Chondrocyte (in vitro differentiated cells): Measurements from ENCODE around the gene LTB4R. TPM values are rescaled to one million over a fixed set of nuclear protein-coding genes. Genes with fewer than 3 reads are reported as not detected.
A peak's percentile ranks its signal among the peaks of the same experiment; 100 is the strongest.

Source experiments
- DNase-seq: peaks from one replicate; pipeline ENCODE4 v3.0.0; 2021; ENCODE audit warnings: mixed read lengths, low spot score
- H3K27ac Mint-ChIP-seq: one replicate; pipeline ENCODE4 v1.8.0; 2021; ENCODE audit warnings: mild to moderate bottlenecking, moderate library complexity, mixed read lengths; ENCODE audit not compliant: unreplicated experiment
- H3K27me3 Mint-ChIP-seq: 2 replicates; pipeline ENCODE4 v1.8.0; 2021; ENCODE audit warnings: low read depth, mixed read lengths
- H3K36me3 Mint-ChIP-seq: 2 replicates; pipeline ENCODE4 v1.8.0; 2021; ENCODE audit warnings: low read depth, mixed read lengths
- H3K4me1 Mint-ChIP-seq: 2 replicates; pipeline ENCODE4 v1.8.0; 2021; ENCODE audit warnings: low read depth, mild to moderate bottlenecking, mixed read lengths
- H3K4me3 Mint-ChIP-seq: one replicate; pipeline ENCODE4 v1.8.0; 2021; ENCODE audit warnings: mild to moderate bottlenecking, moderate library complexity, mixed read lengths; ENCODE audit not compliant: unreplicated experiment
- H3K9me3 Mint-ChIP-seq: 2 replicates; pipeline ENCODE4 v1.8.0; 2021; ENCODE audit warnings: low read depth, mixed read lengths
- total RNA-seq: library from RNA; stranded (reverse); gene quantifications from 3 replicates; pipeline ENCODE4 v1.2.1, GENCODE V29; 2021
- TF ChIP-seq, protein P1 (sequence below): fragments of 200-600 bp; sonication (generic); IDR thresholded peaks from 2 replicates; pipeline ENCODE4 v1.5.0; 2021; ENCODE audit warnings: antibody characterized with exemption, mild to moderate bottlenecking, moderate library complexity

LTB4R gene
- total RNA-seq, 1 donor from 2014 or later: 7.3 TPM

DNA sequence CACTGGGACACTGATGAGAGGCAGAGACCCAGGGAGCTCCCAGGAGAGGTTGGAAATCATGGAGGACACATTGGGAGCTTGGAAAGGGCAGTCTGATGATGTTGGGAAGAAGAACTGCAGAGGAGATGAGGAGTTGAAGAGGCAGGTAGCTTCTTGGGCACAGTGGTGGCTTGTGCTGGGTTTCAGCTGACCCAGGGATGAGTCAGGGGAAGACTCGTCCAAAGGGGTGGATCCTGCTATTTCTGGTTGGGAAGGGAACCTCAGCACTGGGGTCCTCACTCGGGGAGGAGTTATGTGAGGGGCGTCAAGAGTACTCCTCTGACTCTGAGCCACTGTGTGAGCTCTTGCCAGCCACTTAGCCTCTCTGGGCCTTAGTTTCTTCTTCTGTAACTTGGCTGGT lies 12.0 kb downstream of the LTB4R start:
- Mint-ChIP-seq H3K27ac (peak overlapping the region; percentile 45), H3K9me3 (no peaks in the 10 kb centered on the region), H3K4me3 (no peak overlapping the region), H3K4me1 (peaks cover 10% of the 10 kb centered on the region), H3K36me3 (no peaks in the 10 kb centered on the region), H3K27me3 (peaks cover 7% of the 10 kb centered on the region)
- TF ChIP-seq, protein P1, sequence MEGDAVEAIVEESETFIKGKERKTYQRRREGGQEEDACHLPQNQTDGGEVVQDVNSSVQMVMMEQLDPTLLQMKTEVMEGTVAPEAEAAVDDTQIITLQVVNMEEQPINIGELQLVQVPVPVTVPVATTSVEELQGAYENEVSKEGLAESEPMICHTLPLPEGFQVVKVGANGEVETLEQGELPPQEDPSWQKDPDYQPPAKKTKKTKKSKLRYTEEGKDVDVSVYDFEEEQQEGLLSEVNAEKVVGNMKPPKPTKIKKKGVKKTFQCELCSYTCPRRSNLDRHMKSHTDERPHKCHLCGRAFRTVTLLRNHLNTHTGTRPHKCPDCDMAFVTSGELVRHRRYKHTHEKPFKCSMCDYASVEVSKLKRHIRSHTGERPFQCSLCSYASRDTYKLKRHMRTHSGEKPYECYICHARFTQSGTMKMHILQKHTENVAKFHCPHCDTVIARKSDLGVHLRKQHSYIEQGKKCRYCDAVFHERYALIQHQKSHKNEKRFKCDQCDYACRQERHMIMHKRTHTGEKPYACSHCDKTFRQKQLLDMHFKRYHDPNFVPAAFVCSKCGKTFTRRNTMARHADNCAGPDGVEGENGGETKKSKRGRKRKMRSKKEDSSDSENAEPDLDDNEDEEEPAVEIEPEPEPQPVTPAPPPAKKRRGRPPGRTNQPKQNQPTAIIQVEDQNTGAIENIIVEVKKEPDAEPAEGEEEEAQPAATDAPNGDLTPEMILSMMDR: no peak
- no peak for DNase-seq

DNA sequence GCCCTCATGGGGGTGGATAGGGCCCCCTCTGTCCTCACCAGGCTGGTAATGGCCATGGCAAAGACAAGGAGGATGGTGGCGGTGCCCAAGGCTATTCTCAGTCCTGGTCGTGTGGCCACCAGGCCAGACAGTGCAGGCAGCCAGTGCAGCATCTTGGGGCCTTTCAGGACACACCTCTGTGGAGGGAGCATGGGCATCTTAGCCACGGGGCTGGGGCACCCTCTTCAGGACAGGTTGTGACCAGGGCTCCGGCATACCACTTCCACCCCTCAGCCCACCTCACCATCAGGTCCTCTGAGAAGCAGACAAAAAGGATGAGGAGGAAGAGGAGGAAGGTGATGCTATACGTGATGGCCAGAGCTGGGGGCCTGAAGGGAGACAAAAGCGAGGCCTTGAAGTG lies 12.7 kb downstream of the LTB4R start:
- Mint-ChIP-seq H3K27me3 (peaks cover 6% of the 10 kb centered on the region), H3K4me3 (no peak overlapping the region), H3K4me1 (peaks cover 10% of the 10 kb centered on the region), H3K27ac (no peak overlapping the region), H3K9me3 (no peaks in the 10 kb centered on the region), H3K36me3 (no peaks in the 10 kb centered on the region)
- no peak for DNase-seq
- TF ChIP-seq, protein P1: no peak

DNA sequence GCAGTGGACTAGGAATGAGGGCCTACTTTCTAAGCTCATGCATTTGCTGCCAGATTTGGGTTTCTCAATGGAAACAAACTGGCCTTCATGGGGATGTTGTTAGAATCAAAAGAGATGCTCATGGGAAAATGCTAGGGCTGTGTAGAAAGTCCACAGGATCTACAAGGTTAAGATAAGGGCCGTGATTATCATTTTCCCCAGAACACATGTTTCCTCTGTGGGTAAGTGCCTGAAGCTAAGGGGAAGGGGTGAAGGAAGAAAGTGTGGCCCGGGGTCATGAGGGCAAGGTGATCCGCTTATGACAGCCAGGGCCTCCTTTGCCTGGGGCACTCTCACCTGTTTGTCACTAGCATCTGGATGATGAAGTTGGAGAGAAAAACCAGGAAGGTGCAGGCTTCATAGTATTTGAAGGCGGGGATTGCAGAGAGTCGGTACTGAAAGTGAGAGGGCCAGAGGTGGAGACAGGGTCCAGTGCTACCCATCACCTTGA lies 13.8 kb downstream of the LTB4R start:
- Mint-ChIP-seq H3K36me3 (no peaks in the 10 kb centered on the region), H3K27me3 (no peaks in the 10 kb centered on the region), H3K4me3 (no peak overlapping the region), H3K4me1 (peaks cover 10% of the 10 kb centered on the region), H3K9me3 (no peaks in the 10 kb centered on the region), H3K27ac (no peak overlapping the region)
- DNase-seq: no peak
- TF ChIP-seq, protein P1: no peak

DNA sequence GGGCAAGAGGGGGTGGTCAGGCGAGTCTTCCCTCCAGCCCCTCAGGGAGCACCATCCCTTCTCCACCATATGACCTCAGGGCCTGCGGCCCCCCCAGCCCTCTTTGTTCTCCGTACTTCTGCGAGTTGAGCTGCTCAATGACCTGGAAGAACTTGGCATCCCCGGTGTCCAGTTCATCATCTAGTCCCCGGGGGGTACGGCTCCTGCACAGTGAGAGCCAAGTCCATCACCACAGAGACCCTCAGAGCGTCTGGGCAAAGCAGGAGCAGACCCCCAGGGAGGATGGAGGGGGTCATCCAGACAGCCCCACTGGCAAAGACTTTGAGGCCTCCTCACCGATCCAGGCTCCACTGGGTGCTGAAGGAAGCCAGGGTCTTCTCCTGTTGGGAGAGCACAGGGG lies 14.7 kb downstream of the LTB4R start:
- H3K9me3 Mint-ChIP-seq: no peaks in the 10 kb centered on the region
- no peak overlapping the region for H3K4me3 Mint-ChIP-seq
- TF ChIP-seq, protein P1: no peak
- no peak overlapping the region for H3K27ac Mint-ChIP-seq
- H3K27me3 Mint-ChIP-seq: no peaks in the 10 kb centered on the region
- no peak for DNase-seq
- no peaks in the 10 kb centered on the region for H3K36me3 Mint-ChIP-seq
- peaks cover 10% of the 10 kb centered on the region for H3K4me1 Mint-ChIP-seq

DNA sequence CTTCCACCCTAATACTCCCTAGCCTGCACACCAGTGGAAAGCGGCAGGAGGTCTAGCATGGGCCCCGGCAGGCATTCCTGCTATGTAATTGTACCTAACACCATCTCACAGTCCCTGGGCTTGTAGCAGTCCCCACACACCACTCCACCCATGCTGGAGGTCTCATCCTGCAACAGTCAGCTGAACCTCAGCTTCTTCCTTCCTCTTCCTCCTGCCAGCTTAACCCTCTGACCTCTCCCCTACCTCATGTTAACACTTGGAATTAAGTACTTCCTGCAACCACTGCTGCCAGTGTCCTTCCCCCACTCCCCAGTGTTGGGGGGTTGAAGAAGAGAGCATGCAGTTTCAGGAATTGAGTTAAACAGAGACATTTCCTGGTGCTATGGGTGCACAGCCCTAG lies 16.0 kb downstream of the LTB4R start:
- no peaks in the 10 kb centered on the region for H3K36me3 Mint-ChIP-seq

More for the DNA sequence above, 16.0 kb downstream of the LTB4R start:
- no peak overlapping the region for H3K4me3 Mint-ChIP-seq
- peaks cover 1% of the 10 kb centered on the region for H3K27me3 Mint-ChIP-seq
- no peaks in the 10 kb centered on the region for H3K9me3 Mint-ChIP-seq
- DNase-seq: no peak
- TF ChIP-seq, protein P1: no peak
- peaks cover 5% of the 10 kb centered on the region for H3K4me1 Mint-ChIP-seq
- no peak overlapping the region for H3K27ac Mint-ChIP-seq
